DOHH2 (cell line): ENCODE results near the gene VGLL1.

Experiments
- CTCF ChIP-seq: fragments of 200-600 bp; sonication (generic); IDR thresholded peaks from one replicate; pipeline ENCODE4 v1.5.1; 2014; ENCODE audit warnings: antibody characterized with exemption, mild to moderate bottlenecking, low read depth, low read length; ENCODE audit not compliant: poor library complexity, severe bottlenecking
- EZH2phosphoT487 ChIP-seq: fragments of 200-600 bp; sonication (generic); IDR thresholded peaks from 2 replicates; pipeline ENCODE4 v1.6.1; 2017; ENCODE audit warnings: borderline replicate concordance, mild to moderate bottlenecking, antibody characterized with exemption, low read length, moderate library complexity, mixed read lengths

- TF ChIP-seq CTCF: no peak
- no peak for TF ChIP-seq EZH2phosphoT487
Observed at GRCh38 chrX:136496186-136496763, 35.7 kb upstream of the VGLL1 start.
